ENCODE data around the gene SMURF2.

- no peak for TF ChIP-seq CTCF (IDR thresholded peaks at IDR 0.05)
- TF ChIP-seq POLR2A (IDR thresholded peaks at IDR 0.05), result no peak
Observed at GRCh38 chr17:64692187-64692586, 30.1 kb upstream of the SMURF2 start.
